ENCODE data around the gene PTPRG. TPM values are rescaled to one million over a fixed set of nuclear protein-coding genes. Genes with fewer than 3 reads are reported as not detected.

The PTPRG gene
- total RNA-seq, 2 experiments from 2014 or later: 0.03 to 0.05 TPM

GRCh38 chr3:62119139-62119538 lies 557.8 kb downstream of the PTPRG start:
- no peaks in the 10 kb centered on the region for H3K4me1 ChIP-seq (ENCODE audit: insufficient read depth, low read length)
- DNase-seq: no peak
- no peaks in the 10 kb centered on the region for H3K36me3 ChIP-seq (ENCODE audit: insufficient read depth, low read length)
- intact Hi-C loops (cut with DNase I, micrococcal nuclease): no loop called here
- no peak for TF ChIP-seq CTCF (IDR thresholded peaks at IDR 0.05)
- POLR2A ChIA-PET: no interaction called here
- Mint-ChIP-seq H3K4me1 (ENCODE audit: low read depth) (no peaks in the 10 kb centered on the region), H3K27ac (no peak overlapping the region), H3K4me3 (no peak overlapping the region), H3K36me3 (ENCODE audit: low read depth) (no peaks in the 10 kb centered on the region), H3K9me3 (no peaks in the 10 kb centered on the region), H3K27me3 (no peaks in the 10 kb centered on the region)
- CTCF ChIA-PET: no interaction called here
- no peaks in the 10 kb centered on the region for H3K27me3 ChIP-seq (ENCODE audit: control insufficient read depth in 1 of 2, insufficient read depth in 2 of 2, low read length in 2 of 2)
- no peak overlapping the region for H3K27ac ChIP-seq (ENCODE audit: low read depth in 1 of 2, low read length in 2 of 2)
- peaks cover 0 to 10% of the 10 kb centered on the region in 2 experiments for H3K9me3 ChIP-seq (ENCODE audit: control insufficient read depth in 1 of 2, insufficient read depth in 1 of 2, low read length in 2 of 2)
- no peak overlapping the region for H3K4me3 ChIP-seq (ENCODE audit: low read length)
- ATAC-seq (ENCODE audit: poor library complexity): no peak

- no peak for TF ChIP-seq CTCF (IDR thresholded peaks at IDR 0.05)
- no peak for DNase-seq
- Histone ChIP-seq H3K36me3 (ENCODE audit: insufficient read depth, low read length) (no peaks in the 10 kb centered on the region), H3K27ac (ENCODE audit: low read depth in 1 of 2, low read length in 2 of 2) (no peak overlapping the region), H3K9me3 (ENCODE audit: control insufficient read depth in 1 of 2, insufficient read depth in 1 of 2, low read length in 2 of 2) (peaks cover 0 to 17% of the 10 kb centered on the region in 2 experiments), H3K4me3 (ENCODE audit: low read length) (no peak overlapping the region), H3K4me1 (ENCODE audit: insufficient read depth, low read length) (no peaks in the 10 kb centered on the region), H3K27me3 (ENCODE audit: control insufficient read depth in 1 of 2, insufficient read depth in 2 of 2, low read length in 2 of 2) (no peaks in the 10 kb centered on the region)
- POLR2A ChIA-PET: no interaction called here
- Mint-ChIP-seq H3K36me3 (ENCODE audit: low read depth) (no peaks in the 10 kb centered on the region), H3K27ac (no peak overlapping the region), H3K4me3 (no peak overlapping the region), H3K9me3 (no peaks in the 10 kb centered on the region), H3K4me1 (ENCODE audit: low read depth) (no peaks in the 10 kb centered on the region), H3K27me3 (no peaks in the 10 kb centered on the region)
- intact Hi-C loops (cut with DNase I, micrococcal nuclease): no loop called here
- CTCF ChIA-PET: no interaction called here
- no peak for ATAC-seq (ENCODE audit: poor library complexity)
Measured at GRCh38 chr3:62122819-62123218, 561.4 kb downstream of the PTPRG start.

GRCh38 chr3:62125380-62125779 lies 564.0 kb downstream of the PTPRG start:
- intact Hi-C loops (cut with DNase I, micrococcal nuclease): no loop called here
- Mint-ChIP-seq H3K9me3 (no peaks in the 10 kb centered on the region), H3K27me3 (no peaks in the 10 kb centered on the region), H3K4me1 (ENCODE audit: low read depth) (no peaks in the 10 kb centered on the region), H3K36me3 (ENCODE audit: low read depth) (no peaks in the 10 kb centered on the region), H3K27ac (no peak overlapping the region), H3K4me3 (no peak overlapping the region)
- no peak for TF ChIP-seq CTCF (IDR thresholded peaks at IDR 0.05)
- CTCF ChIA-PET: no interaction called here
- no peak for DNase-seq
- no peaks in the 10 kb centered on the region for H3K27me3 ChIP-seq (ENCODE audit: control insufficient read depth in 1 of 2, insufficient read depth in 2 of 2, low read length in 2 of 2)
- no peak for ATAC-seq (ENCODE audit: poor library complexity)
- peaks cover 0 to 15% of the 10 kb centered on the region in 2 experiments for H3K9me3 ChIP-seq (ENCODE audit: control insufficient read depth in 1 of 2, insufficient read depth in 1 of 2, low read length in 2 of 2)
- no peaks in the 10 kb centered on the region for H3K4me1 ChIP-seq (ENCODE audit: insufficient read depth, low read length)
- no peak overlapping the region for H3K4me3 ChIP-seq (ENCODE audit: low read length)
- no peak overlapping the region for H3K27ac ChIP-seq (ENCODE audit: low read depth in 1 of 2, low read length in 2 of 2)
- H3K36me3 ChIP-seq (ENCODE audit: insufficient read depth, low read length): no peaks in the 10 kb centered on the region
- POLR2A ChIA-PET: no interaction called here

Data from CD4-positive, alpha-beta T cell (primary cell).